HG03521 (cell line): ENCODE results near the gene F8.
A peak's percentile ranks its signal among the peaks of the same experiment; 100 is the strongest.
"Not testable (repeated sequence)": the region's sequence is repeated elsewhere in the genome, so short reads cannot be mapped to it uniquely, and the experiment has no call there.

Source experiments
- ATAC-seq: cut with Tn5 transposase; IDR thresholded peaks from one replicate; pipeline ENCODE4 v1.9.1; 2021; ENCODE audit warnings: mild to moderate bottlenecking, moderate library complexity; ENCODE audit not compliant: unreplicated experiment

Gene F8

GRCh38 chrX:154886069-154886788, 136.3 kb downstream of the F8 start, which contains the start of gene F8A1:
Gene F8A1, plus strand, starts transcription at chrX:154886355. Its CDS starts 20 bp downstream, at chrX:154886375.
- peak; percentile 54 for ATAC-seq

- not testable (repeated sequence) for ATAC-seq
These were observed 137.0 kb downstream of the F8 start for GRCh38 chrX:154885549-154885948.

- ATAC-seq, result not testable (repeated sequence)
These were observed 137.5 kb downstream of the F8 start for GRCh38 chrX:154885057-154885456.

- not testable (repeated sequence) for ATAC-seq
These were observed 138.5 kb downstream of the F8 start for GRCh38 chrX:154884069-154884468.

- ATAC-seq, result no peak
These were observed 149.2 kb downstream of the F8 start for GRCh38 chrX:154873329-154873728.

GRCh38 chrX:154868522-154868921, 154.0 kb downstream of the F8 start:
- not testable (repeated sequence) for ATAC-seq

- ATAC-seq, result no peak
These were observed 167.3 kb downstream of the F8 start for GRCh38 chrX:154855256-154855655.

- no peak for ATAC-seq
These were observed 171.4 kb downstream of the F8 start for GRCh38 chrX:154850957-154851611.

- ATAC-seq, result no peak
These were observed 181.7 kb downstream of the F8 start for GRCh38 chrX:154840856-154841255.

GRCh38 chrX:154836163-154836562, 186.4 kb downstream of the F8 start:
- no peak for ATAC-seq

GRCh38 chrX:154834562-154834961, 188.0 kb downstream of the F8 start, which contains the start of gene SMIM9:
Gene SMIM9, minus strand, starts transcription at chrX:154834662. Its CDS starts 3,806 bp downstream, at chrX:154830856.
- no peak for ATAC-seq

- ATAC-seq, result no peak
These were observed 188.7 kb downstream of the F8 start for GRCh38 chrX:154833746-154834274.

GRCh38 chrX:154829926-154830442, 192.5 kb downstream of the F8 start:
- ATAC-seq, result no peak

GRCh38 chrX:154829134-154829533, 193.4 kb downstream of the F8 start:
- no peak for ATAC-seq

- ATAC-seq, result no peak
These were observed 194.5 kb downstream of the F8 start for GRCh38 chrX:154828016-154828408.

GRCh38 chrX:154827194-154828015, 195.1 kb downstream of the F8 start:
- ATAC-seq, result peak; percentile 84

- ATAC-seq, result not testable (repeated sequence)
These were observed 196.9 kb downstream of the F8 start for GRCh38 chrX:154825586-154825985.

GRCh38 chrX:154824638-154825037, 197.9 kb downstream of the F8 start:
- ATAC-seq, result no peak

GRCh38 chrX:154822029-154822428, 200.5 kb downstream of the F8 start:
- ATAC-seq, result no peak

GRCh38 chrX:154821523-154821922, 201.0 kb downstream of the F8 start:
- ATAC-seq, result no peak
